Fibroblast of skin of scalp (primary cell): ENCODE measurements around the gene LDHAL6A. TPM values are rescaled to one million over a fixed set of nuclear protein-coding genes. Genes with fewer than 3 reads are reported as not detected.

Source experiments
- DNase-seq: peaks from one replicate; pipeline ENCODE4 v3.0.0-alpha.2; 2013
- polyA plus RNA-seq, 2 experiments: library from polyadenylated mRNA; unstranded; fragments of 120-200 nt; gene quantifications; one replicate each; pipeline ENCODE4 v1.2.1, GENCODE V29; 2013; ENCODE audit not compliant: insufficient read length in 2 of 2

The LDHAL6A gene
- 0.13 TPM for polyA plus RNA-seq (2013, experiment 1 of 2; ENCODE audit: insufficient read length)
- polyA plus RNA-seq (2013, experiment 2 of 2; ENCODE audit: insufficient read length): not detected

DNA sequence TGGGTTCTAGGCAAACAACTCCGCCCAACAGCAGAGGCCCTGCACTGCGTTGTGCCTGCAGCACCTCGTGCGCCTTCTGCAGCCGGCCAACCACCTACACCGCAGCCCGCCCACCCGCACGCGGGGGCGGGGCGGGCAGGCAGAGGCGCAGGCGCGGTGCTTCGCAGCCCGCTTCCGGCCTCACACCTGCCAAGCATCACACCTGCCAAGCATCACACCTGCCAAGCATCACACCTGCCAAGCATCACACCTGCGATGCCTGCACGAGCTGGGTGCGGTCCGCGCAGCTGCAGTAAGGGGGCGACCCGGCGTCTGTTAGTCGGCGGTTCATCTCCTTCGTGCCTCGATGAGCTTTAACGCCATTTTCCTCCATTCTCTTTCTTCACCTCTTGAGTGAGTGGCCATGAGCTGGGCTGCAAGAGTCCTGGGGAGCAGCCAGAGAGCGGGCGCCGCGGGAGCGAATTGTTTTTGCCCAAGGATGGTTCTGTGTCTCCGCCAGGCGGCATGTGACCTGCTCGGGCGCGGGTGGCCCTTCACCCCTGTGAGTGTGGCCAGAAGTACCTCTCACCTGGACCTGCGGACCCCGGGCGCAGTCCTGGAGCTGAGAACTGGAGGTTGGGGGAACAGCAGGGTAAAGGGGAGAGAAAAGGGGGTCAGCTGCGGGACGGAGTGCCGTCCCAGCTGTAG is at the start of gene LDHAL6A:
Gene LDHAL6A, plus strand, starts transcription at position 171 of the 687 bp plus-strand sequence. CDS start 825 bp downstream, outside the sequence.
- DNase-seq: no peak

GRCh38 chr11:18407400-18407799 is 48.3 kb upstream of the LDHAL6A start:
- DNase-seq: peak; percentile 51

GRCh38 chr11:18408558-18409291 is 46.9 kb upstream of the LDHAL6A start:
- peak; percentile 41 for DNase-seq

- DNase-seq: no peak
Observed at GRCh38 chr11:18416459-18416858, 39.2 kb upstream of the LDHAL6A start.

DNA sequence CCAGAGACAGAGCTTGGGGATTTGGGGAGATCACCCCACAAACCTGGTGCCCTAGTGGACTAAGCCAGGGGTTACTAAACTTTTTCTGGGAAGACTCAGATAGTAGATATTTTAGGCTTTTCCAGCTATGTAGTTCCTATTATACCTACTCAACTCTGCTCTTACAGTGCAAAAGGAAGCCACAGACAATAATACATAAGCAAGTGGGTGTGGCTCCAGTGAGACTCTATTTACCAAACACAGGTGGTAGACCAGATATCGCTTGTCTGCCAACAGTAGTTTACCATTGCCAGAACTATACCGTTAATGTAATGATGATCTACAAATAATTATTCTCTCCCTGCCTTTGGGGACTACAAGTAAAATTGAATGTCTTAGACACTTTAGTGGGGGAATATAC is 36.6 kb upstream of the LDHAL6A start:
- no peak for DNase-seq

DNA sequence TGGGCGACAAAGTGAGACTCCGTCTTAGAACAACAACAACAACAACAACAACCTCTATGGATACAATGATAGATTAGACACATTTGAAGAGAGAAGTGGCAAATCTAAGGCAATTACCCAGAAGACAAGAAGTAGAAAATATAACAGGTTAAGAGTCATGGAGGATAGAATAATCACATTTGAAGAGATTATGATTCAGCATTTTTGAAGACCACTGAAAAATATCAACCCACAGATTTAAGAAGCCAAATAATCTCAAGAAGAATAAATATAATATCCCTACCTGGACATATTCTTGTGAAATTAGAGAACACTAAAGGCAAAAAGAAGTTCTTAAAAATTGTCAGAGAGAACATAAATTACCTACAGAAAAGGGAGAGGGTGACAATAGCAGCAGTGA is 35.6 kb upstream of the LDHAL6A start:
- no peak for DNase-seq

GRCh38 chr11:18427240-18427639 is 28.4 kb upstream of the LDHAL6A start:
- DNase-seq: no peak

GRCh38 chr11:18429332-18429731 is 26.3 kb upstream of the LDHAL6A start:
- DNase-seq: no peak

- no peak for DNase-seq
Observed at GRCh38 chr11:18438691-18439090, 17.0 kb upstream of the LDHAL6A start.

- DNase-seq: no peak
Observed at GRCh38 chr11:18449251-18449650, 6.4 kb upstream of the LDHAL6A start.

DNA sequence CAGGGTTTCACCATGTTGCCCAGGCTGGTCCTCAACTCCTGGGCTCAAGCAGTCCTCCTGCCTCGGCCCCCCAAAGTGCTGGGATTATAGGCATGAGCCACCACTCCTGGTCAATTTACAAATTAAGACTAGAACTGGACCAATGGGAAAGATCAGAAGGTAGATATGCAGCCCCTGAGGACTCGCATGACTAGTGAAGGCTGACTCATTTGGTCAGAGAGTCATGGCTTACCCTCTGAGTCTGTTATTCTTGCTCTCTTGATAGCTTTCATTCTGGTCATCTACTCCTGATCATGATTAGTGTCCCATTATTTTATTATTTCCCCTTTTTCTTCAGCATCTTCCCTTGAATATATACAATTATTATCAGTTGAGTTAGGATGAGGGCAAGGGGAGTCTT is 2.7 kb upstream of the LDHAL6A start:
- peak; percentile 12 for DNase-seq

GRCh38 chr11:18457450-18457849 is 1.8 kb downstream of the LDHAL6A start:
- DNase-seq: no peak

DNA sequence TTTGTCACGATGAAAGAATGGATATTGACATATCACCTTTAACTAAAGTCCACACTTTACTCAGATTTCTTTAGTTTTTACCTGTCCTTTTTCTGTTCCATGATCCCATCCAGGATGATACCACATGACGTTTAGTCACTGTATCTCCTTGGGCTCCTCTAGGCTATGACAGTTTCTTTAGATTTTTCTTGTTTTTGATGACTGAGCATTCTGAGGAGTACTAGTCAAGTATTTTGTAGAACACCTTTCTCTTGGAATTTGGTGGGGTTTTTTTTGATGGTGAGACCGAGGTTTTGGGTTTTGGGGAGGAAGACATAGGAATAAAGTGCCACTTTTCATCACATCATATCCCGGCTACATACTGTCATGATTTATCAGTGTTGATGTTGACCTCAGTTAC is 4.0 kb downstream of the LDHAL6A start:
- no peak for DNase-seq

DNA sequence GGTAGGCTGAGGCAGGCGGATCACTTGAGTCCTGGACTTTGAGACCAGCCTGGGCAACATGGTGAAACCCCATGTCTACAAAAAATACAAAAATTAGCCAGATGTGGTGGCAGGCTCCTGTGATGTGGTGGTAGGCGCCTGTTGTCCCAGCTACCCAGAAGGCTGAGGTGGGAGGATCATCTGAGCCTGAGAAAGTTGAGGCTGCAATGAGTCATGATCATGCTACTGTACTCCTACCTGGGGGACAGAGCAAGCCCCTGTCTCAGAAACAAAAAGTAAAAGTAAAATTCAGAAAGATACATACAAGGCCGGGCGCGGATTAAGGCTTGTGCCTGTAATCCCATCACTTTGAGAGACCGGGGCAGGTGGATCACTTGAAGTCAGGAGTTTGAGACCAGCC is 6.3 kb downstream of the LDHAL6A start:
- no peak for DNase-seq

DNA sequence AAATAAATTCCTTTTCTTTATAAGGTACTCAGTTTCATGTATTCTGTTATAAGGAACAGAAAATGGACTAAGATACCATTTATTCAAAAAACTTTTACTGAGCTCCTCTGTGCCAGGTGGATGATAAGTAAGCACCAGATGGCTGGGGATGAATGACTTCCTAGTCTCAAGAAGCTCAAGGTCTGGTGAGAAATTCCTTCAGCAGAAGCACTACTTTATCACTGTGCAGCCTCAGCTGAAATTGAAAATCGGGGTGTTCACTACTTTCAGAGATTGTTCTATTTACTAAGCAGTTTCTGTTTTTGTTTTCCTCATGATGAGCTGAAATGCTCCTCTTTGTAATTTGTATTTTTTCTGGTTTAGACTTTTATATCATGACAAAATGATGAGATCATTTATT is 7.8 kb downstream of the LDHAL6A start:
- DNase-seq: no peak

DNA sequence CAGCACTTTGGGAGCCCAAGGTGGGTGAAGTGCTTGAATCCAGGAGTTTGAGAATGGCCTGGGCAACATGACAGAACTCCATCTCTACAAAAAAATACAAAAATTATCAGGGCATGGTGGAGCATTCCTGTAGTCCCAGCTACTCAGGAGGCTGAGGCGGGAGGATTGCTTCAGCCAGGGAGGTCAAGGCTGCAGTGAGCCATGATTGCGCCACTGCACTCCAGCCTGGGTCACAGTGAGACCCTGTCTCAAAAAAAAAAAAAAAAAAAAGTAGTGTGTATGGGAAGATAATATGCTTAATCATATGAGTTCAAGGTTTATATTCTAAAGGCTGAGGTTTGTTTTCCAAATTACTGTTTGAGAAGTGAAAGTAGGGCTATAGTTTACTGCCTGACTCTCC is 10.7 kb downstream of the LDHAL6A start:
- no peak for DNase-seq

DNA sequence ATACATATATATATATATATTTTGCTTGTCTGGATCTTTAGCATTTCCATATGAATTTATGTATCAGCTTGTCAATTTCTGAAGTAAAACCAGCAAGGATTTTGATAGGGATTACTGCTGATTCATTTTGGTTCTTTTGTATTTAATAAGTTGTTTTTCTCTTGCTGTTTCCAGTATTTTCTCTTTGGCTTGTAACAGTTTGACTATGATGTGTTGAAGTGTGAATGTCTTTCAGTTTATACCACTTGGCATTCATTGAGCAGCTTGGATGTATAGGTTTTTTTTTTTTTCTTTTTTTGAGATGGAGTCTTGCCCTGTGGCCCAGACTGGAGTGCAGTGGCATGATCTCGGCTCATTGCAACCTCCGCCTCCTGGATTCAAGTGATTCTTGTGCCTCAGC is 12.4 kb downstream of the LDHAL6A start:
- DNase-seq: no peak

DNA sequence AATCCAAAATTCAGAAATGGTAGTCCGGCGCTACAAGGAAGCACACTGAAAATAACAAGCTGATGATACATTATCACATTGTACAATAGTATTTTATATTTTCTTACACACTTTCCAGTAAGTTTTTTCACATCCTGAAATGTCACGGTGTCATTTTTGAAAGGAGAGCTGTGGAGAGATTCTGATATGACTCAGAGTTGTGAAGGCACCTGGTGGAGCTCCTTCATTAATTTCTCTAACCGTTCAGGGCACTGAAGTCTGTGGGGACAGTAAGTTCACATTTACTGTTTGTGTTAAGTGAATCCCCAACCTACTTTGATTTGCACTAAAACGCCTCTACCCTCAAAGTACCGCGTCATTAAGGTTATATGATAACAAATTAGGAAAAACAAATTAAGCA is 13.3 kb downstream of the LDHAL6A start:
- no peak for DNase-seq

GRCh38 chr11:18471995-18472394 is 16.3 kb downstream of the LDHAL6A start:
- no peak for DNase-seq

GRCh38 chr11:18472587-18472986 is 16.9 kb downstream of the LDHAL6A start:
- no peak for DNase-seq

GRCh38 chr11:18479063-18479462 is 23.4 kb downstream of the LDHAL6A start:
- DNase-seq: no peak

- no peak for DNase-seq
Observed at GRCh38 chr11:18485913-18486528, 30.4 kb downstream of the LDHAL6A start.

- DNase-seq: peak; percentile 6
Observed at GRCh38 chr11:18490319-18490718, 34.7 kb downstream of the LDHAL6A start.
